ENCODE results near the gene CCDC185.

- TF ChIP-seq POLR2A (IDR thresholded peaks at IDR 0.05; ENCODE audit: low read depth, low read length) (no peak), TAF1 (IDR thresholded peaks at IDR 0.05; ENCODE audit: low read depth, low read length) (no peak), POLR2AphosphoS5 (IDR thresholded peaks at IDR 0.05; ENCODE audit: low read depth, low read length) (no peak), SPI1 (IDR thresholded peaks at IDR 0.05; ENCODE audit: low read depth, low read length) (no peak), POU2F2 (IDR thresholded peaks at IDR 0.05; ENCODE audit: low read depth, low read length) (no peak), PAX5 (IDR thresholded peaks at IDR 0.05; ENCODE audit: insufficient read depth, low read length, severe bottlenecking) (no peak)
Observed at GRCh38 chr1:223348439-223348838, 44.8 kb upstream of the CCDC185 start.
